K562 (cell line): ENCODE measurements around the gene GPR162. TPM values are rescaled to one million over a fixed set of nuclear protein-coding genes. Genes with fewer than 3 reads are reported as not detected.

Experiments used
- E2F8 ChIP-seq: fragments of 450-650 bp; IDR thresholded peaks from 2 replicates; pipeline ENCODE4 v1.7.1; 2018; ENCODE audit warnings: mild to moderate bottlenecking, low read depth; ENCODE audit not compliant: partially characterized antibody
- ELF1 ChIP-seq: fragments of 200-800 bp; sonication (Bioruptor generic); IDR thresholded peaks from 2 replicates; pipeline ENCODE4 v1.6.1; 2016; ENCODE audit warnings: missing genetic modification characterization, missing compliant biosample characterization
- FOXJ3 ChIP-seq: sonication (generic); formaldehyde crosslinking; IDR thresholded peaks from 2 replicates; pipeline ENCODE4 v1.4.0; 2020; ENCODE audit warnings: mild to moderate bottlenecking, missing genetic modification reagents
- HNRNPH1 ChIP-seq: fragments of 200-400 bp; formaldehyde crosslinking; optimal IDR thresholded peaks from 2 replicates; pipeline ENCODE3; 2017; ENCODE audit warnings: low read depth, mild to moderate bottlenecking, low read length, moderate library complexity
- ID3 ChIP-seq, 2 experiments: fragments of 250-450 bp in 1 of 2; fragments of 450-650 bp in 1 of 2; sonication (Bioruptor Pico) in 1 of 2; IDR thresholded peaks; 2 replicates each; pipeline versions ENCODE4 v1.6.1 to v1.8.0; 2016 to 2021; ENCODE audit warnings: mild to moderate bottlenecking in 2 of 2, moderate library complexity in 2 of 2, missing compliant biosample characterization in 1 of 2, missing genetic modification characterization in 1 of 2
- LCOR ChIP-seq: sonication (generic); formaldehyde crosslinking; IDR thresholded peaks from 2 replicates; pipeline ENCODE4 v1.8.0; 2022; ENCODE audit warnings: mild to moderate bottlenecking, missing genetic modification reagents
- MYNN ChIP-seq, 2 experiments: sonication (generic); formaldehyde crosslinking in 1 of 2; IDR thresholded peaks; 2 replicates each; pipeline versions ENCODE4 v1.5.0 to v1.6.1; 2016 to 2020; ENCODE audit warnings: antibody characterized with exemption in 1 of 2, missing genetic modification reagents in 1 of 2
- RAD51 ChIP-seq: fragments of 450-650 bp; IDR thresholded peaks from 2 replicates; pipeline ENCODE4 v1.7.1; 2016; ENCODE audit warnings: low read depth, mild to moderate bottlenecking, borderline replicate concordance
- RBM14 ChIP-seq: fragments of 200-400 bp; formaldehyde crosslinking; IDR thresholded peaks from 2 replicates; pipeline ENCODE4 v1.6.1; 2018; ENCODE audit warnings: low read depth, mild to moderate bottlenecking, low read length, moderate library complexity, borderline replicate concordance; ENCODE audit not compliant: insufficient read depth
- SP2 ChIP-seq: IDR thresholded peaks from 2 replicates; pipeline ENCODE4 v1.6.1; 2011; ENCODE audit warnings: mild to moderate bottlenecking, low read depth, low read length, moderate library complexity; ENCODE audit not compliant: poor library complexity, severe bottlenecking; ENCODE audit errors: extremely low read depth
- TAF15 ChIP-seq: fragments of 200-400 bp; formaldehyde crosslinking; IDR thresholded peaks from 2 replicates; pipeline ENCODE4 v1.6.1; 2017; ENCODE audit warnings: mild to moderate bottlenecking, low read depth, low read length, moderate library complexity
- TAF9B ChIP-seq: fragments of 450-650 bp; IDR thresholded peaks from 2 replicates; pipeline ENCODE4 v1.6.1; 2018; ENCODE audit warnings: mild to moderate bottlenecking; ENCODE audit not compliant: partially characterized antibody
- ZNF324 ChIP-seq: fragments of 250-450 bp; sonication (Bioruptor Pico); IDR thresholded peaks from 2 replicates; pipeline ENCODE4 v1.4.0; 2020; ENCODE audit warnings: mild to moderate bottlenecking
- polyA plus RNA-seq, 8 experiments: library from polyadenylated mRNA; depleted of rRNA in 4 of 8; stranded (reverse) in 5 of 8; unstranded in 3 of 8; fragments of >200 nt; fragmentation: Nextera tagmentation in 2 of 8; fragmentation: Illumina TruSeq in 1 of 8; extraction: Ambion mirVana in 2 of 8; extraction: Trizol in 1 of 8; gene quantifications; 2 replicates each; pipeline versions ENCODE4 v1.2.1 to v1.2.3, GENCODE V29; 2011 to 2014; ENCODE audit warnings: inconsistent platforms in 1 of 8, missing spikeins in 1 of 8
- total RNA-seq, 7 experiments: library from RNA; depleted of rRNA in 6 of 7; stranded (reverse); fragments of >200 nt in 6 of 7; fragmentation: Illumina TruSeq in 2 of 7; extraction: Trizol in 2 of 7; gene quantifications; 2 replicates each; pipeline versions ENCODE4 v1.2.1 to v1.2.3, GENCODE V29; 2011 to 2021; ENCODE audit warnings: low replicate concordance in 1 of 7
- TF ChIP-seq, protein P1 (sequence below), 2 experiments: fragments of 450-650 bp in 1 of 2; sonication (generic) in 1 of 2; formaldehyde crosslinking; conservative IDR thresholded peaks; 2 replicates each; pipeline versions ENCODE4 v1.4.0 to v1.8.1; 2020 to 2022; ENCODE audit warnings: mild to moderate bottlenecking in 1 of 2, missing genetic modification reagents in 1 of 2
- TF ChIP-seq, protein P2 (sequence below): fragments of 250-450 bp; sonication (Bioruptor Pico); IDR thresholded peaks from 2 replicates; pipeline ENCODE4 v1.8.0; 2022; ENCODE audit warnings: moderate library complexity, mild to moderate bottlenecking, inconsistent platforms

GPR162 gene
- total and polyA plus RNA-seq, 9 of the 15 experiments (the other 6 are each of a cell fraction or from before 2014, with no cell fraction given), result 0.65 to 1.8 (median 1.1) TPM; not detected in 2

DNA sequence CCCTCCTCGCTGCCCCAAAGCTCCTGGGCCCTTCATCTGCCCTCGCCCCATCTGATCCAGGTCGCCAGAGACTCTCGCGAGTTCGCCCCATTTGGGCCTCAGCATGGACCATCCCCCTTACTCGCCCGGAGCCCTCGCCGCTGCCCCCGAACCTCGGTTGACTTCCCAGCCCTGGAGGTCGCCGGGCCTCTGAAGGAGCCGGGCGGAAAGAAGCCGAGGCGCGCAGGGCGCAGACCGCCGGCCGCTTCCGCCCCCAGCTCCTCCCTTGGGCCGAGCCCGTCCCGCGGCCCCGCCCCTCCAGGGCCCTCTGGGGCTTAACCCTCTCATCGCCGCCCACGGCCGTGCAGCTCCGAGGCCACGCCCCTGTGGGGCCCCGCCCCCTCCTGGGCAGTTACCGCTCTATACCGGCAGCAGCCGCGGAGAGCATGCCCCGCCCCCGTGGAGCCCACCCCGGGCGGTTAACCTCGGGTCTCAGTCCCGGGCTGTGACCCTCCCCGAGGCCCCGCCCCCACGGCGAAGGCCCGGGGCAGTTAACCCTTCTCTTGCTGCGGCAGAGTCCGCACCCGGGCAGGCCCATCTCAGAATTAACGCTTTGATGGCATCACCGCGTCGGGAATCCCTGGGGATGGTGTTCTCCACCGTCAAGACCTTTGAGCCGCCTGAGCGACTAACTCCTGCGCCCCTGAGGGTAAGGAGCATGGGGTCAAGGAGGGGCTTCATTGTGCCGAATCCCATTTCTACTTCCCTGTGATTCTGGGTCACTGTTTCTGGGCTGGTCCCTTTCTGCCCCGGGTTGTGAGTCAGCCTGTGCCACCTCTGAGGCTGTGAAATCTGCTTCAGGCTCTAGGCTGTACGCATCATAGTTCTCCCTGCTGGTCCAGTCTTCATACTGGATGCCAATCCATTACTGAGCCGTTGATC, 51.7 kb downstream of the GPR162 start, which contains the start of gene SPSB2 (continued):
- TF ChIP-seq E2F8 (no peak), ZNF324 (CRISPR knock-in tag) (no peak), ID3 (CRISPR knock-in tag; IDR thresholded peaks at IDR 0.05) (no peak), ID3 (tag; IDR thresholded peaks at IDR 0.05) (no peak), LCOR (CRISPR knock-in tag) (no peak), FOXJ3 (no peak), TAF15 (no peak), RBM14 (no peak), TAF9B (no peak), HNRNPH1 (no peak), ELF1 (tag) (peak; percentile 60; the same call in 1 of the 2 replicates), RAD51 (no peak), SP2 (no peak), MYNN (IDR thresholded peaks at IDR 0.05) (no peak), MYNN (CRISPR knock-in tag; IDR thresholded peaks at IDR 0.05) (no peak)
- TF ChIP-seq, protein P1, sequence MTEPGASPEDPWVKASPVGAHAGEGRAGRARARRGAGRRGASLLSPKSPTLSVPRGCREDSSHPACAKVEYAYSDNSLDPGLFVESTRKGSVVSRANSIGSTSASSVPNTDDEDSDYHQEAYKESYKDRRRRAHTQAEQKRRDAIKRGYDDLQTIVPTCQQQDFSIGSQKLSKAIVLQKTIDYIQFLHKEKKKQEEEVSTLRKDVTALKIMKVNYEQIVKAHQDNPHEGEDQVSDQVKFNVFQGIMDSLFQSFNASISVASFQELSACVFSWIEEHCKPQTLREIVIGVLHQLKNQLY (CRISPR knock-in tag; conservative IDR thresholded peaks at IDR 0.05), result no peak
- TF ChIP-seq, protein P2, sequence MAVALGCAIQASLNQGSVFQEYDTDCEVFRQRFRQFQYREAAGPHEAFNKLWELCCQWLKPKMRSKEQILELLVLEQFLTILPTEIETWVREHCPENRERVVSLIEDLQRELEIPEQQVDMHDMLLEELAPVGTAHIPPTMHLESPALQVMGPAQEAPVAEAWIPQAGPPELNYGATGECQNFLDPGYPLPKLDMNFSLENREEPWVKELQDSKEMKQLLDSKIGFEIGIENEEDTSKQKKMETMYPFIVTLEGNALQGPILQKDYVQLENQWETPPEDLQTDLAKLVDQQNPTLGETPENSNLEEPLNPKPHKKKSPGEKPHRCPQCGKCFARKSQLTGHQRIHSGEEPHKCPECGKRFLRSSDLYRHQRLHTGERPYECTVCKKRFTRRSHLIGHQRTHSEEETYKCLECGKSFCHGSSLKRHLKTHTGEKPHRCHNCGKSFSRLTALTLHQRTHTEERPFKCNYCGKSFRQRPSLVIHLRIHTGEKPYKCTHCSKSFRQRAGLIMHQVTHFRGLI (CRISPR knock-in tag), result no peak
